PC-3 (cell line): ENCODE results near the gene SP4. TPM values are rescaled to one million over a fixed set of nuclear protein-coding genes. Genes with fewer than 3 reads are reported as not detected.
A peak's percentile ranks its signal among the peaks of the same experiment; 100 is the strongest.

ENCODE experiments used
- ATAC-seq: fragments of 200-7000 bp; cut with Tn5 transposase; 2 replicates; pipeline ENCODE4 v1.9.1; 2020; ENCODE audit warnings: mild to moderate bottlenecking, moderate library complexity
- BruUV-seq: library from RNA; stranded (reverse); fragments of 400-500 nt; replicated peaks from 2 replicates; lab custom pipeline; 2021; lab: Mats Ljungman, UMichigan
- CTCF ChIA-PET: fragments of 300-600 bp; sonication (Branson Sonifier 250); formaldehyde crosslinking; loops from one replicate; lab custom pipeline; 2022; ENCODE audit warnings: antibody characterized with exemption; lab: Charles Lee
- POLR2A ChIA-PET: fragments of 300-600 bp; sonication (Branson Sonifier 250); formaldehyde crosslinking; loops from one replicate; lab custom pipeline; 2022; ENCODE audit warnings: antibody characterized with exemption; ENCODE audit not compliant: unreplicated experiment; lab: Charles Lee
- DNase-seq: peaks from one replicate; pipeline ENCODE4 v3.0.0-alpha.2; 2015
- H2AFZ ChIP-seq: fragments of 300-600 bp; sonication (generic); 2 replicates; pipeline ENCODE4 v1.6.0; 2016; ENCODE audit warnings: antibody characterized with exemption, low read length
- H3F3A ChIP-seq: fragments of 300-600 bp; sonication (generic); one replicate; pipeline ENCODE4 v1.6.0; 2017; ENCODE audit warnings: antibody characterized with exemption, low read length, control low read depth, mild to moderate bottlenecking; ENCODE audit not compliant: unreplicated experiment
- H3K27ac ChIP-seq: fragments of 300-600 bp; sonication (generic); 2 replicates; pipeline ENCODE4 v1.5.1; 2016; ENCODE audit warnings: mild to moderate bottlenecking, low read length
- H3K27me3 ChIP-seq: fragments of 300-600 bp; sonication (generic); 2 replicates; pipeline ENCODE4 v1.6.1; 2016; ENCODE audit warnings: low read length, mixed read lengths
- H3K36me3 ChIP-seq: fragments of 300-600 bp; sonication (generic); 2 replicates; pipeline ENCODE4 v1.6.1; 2016; ENCODE audit warnings: low read depth, mixed run types, low read length, mixed read lengths
- H3K4me1 ChIP-seq: fragments of 300-600 bp; sonication (generic); 2 replicates; pipeline ENCODE4 v1.5.1; 2016; ENCODE audit warnings: low read length; ENCODE audit not compliant: insufficient read depth
- H3K4me2 ChIP-seq: fragments of 300-600 bp; sonication (generic); 2 replicates; pipeline ENCODE4 v1.6.0; 2016; ENCODE audit warnings: low read length
- H3K4me3 ChIP-seq: fragments of 300-600 bp; sonication (generic); 2 replicates; pipeline ENCODE4 v1.5.1; 2016; ENCODE audit warnings: mild to moderate bottlenecking, low read length, mixed read lengths
- H3K79me2 ChIP-seq: fragments of 300-600 bp; sonication (generic); 2 replicates; pipeline ENCODE4 v1.6.1; 2017; ENCODE audit warnings: low read length, mixed read lengths
- H3K9ac ChIP-seq: fragments of 300-600 bp; sonication (generic); 2 replicates; pipeline ENCODE4 v1.6.0; 2016; ENCODE audit warnings: mild to moderate bottlenecking, low read length
- H3K9me2 ChIP-seq: fragments of 300-600 bp; sonication (generic); replicated peaks from 2 replicates; pipeline ENCODE4 v1.6.1; 2016; ENCODE audit warnings: mixed run types, low read length, mixed read lengths
- H3K9me3 ChIP-seq: fragments of 300-600 bp; sonication (generic); 2 replicates; pipeline ENCODE4 v1.6.1; 2016; ENCODE audit warnings: low read length, mixed read lengths
- H4K20me1 ChIP-seq: fragments of 300-600 bp; sonication (generic); 2 replicates; pipeline ENCODE4 v1.6.1; 2016; ENCODE audit warnings: low read length, mixed read lengths
- CTCF ChIP-seq: fragments of 300-600 bp; sonication (generic); conservative IDR thresholded peaks from 2 replicates; pipeline ENCODE4 v1.5.1; 2017; ENCODE audit warnings: antibody characterized with exemption, low read depth, mild to moderate bottlenecking, low read length
- EZH2 ChIP-seq: fragments of 300-600 bp; sonication (generic); IDR thresholded peaks from one replicate; pipeline ENCODE4 v1.6.1; 2017; ENCODE audit warnings: antibody characterized with exemption, mild to moderate bottlenecking, low read length; ENCODE audit not compliant: unreplicated experiment
- EZH2phosphoT487 ChIP-seq: fragments of 300-600 bp; sonication (generic); IDR thresholded peaks from 2 replicates; pipeline ENCODE4 v1.6.1; 2018; ENCODE audit warnings: mild to moderate bottlenecking, antibody characterized with exemption, low read length, borderline replicate concordance
- intact Hi-C: fragments of 100-400 bp; cut with micrococcal nuclease; formaldehyde crosslinking; loops from 2 replicates; pipeline ENCODE4 v1.9.0; 2023
- total RNA-seq: library from RNA; depleted of rRNA; stranded (reverse); fragments of >200 nt; gene quantifications from 2 replicates; pipeline ENCODE4 v1.2.3, GENCODE V29; 2014

The SP4 gene
- total RNA-seq, 1 experiment from 2014 or later: 2.5 TPM

GRCh38 chr7:21547501-21547900 lies 119.6 kb downstream of the SP4 start:
- Histone ChIP-seq H3K9ac (no peak overlapping the region), H2AFZ (no peak overlapping the region), H3K4me1 (peaks cover 30% of the 10 kb centered on the region; the same call in 1 of the 2 replicates), H4K20me1 (no peaks in the 10 kb centered on the region), H3F3A (no peaks in the 10 kb centered on the region), H3K27me3 (peaks cover 37% of the 10 kb centered on the region), H3K36me3 (no peaks in the 10 kb centered on the region), H3K9me3 (no peaks in the 10 kb centered on the region), H3K4me3 (no peak overlapping the region), H3K79me2 (no peaks in the 10 kb centered on the region), H3K9me2 (no peaks in the 10 kb centered on the region), H3K4me2 (peak overlapping the region; percentile 24; the same call in 1 of the 2 replicates), H3K27ac (peak overlapping the region; percentile 51)
- ChIA-PET POLR2A (no interaction called here), CTCF (no interaction called here)
- ATAC-seq (no peak), DNase-seq (peak; percentile 67)
- no peak for TF ChIP-seq CTCF
- TF ChIP-seq EZH2phosphoT487: no peak
- TF ChIP-seq EZH2: no peak
- intact Hi-C loops: no loop called here
- BruUV-seq: no TSS peak

- DNase-seq: peak; percentile 61
- BruUV-seq: no TSS peak
- H3K9me2 ChIP-seq: no peaks in the 10 kb centered on the region
Observed at GRCh38 chr7:21548491-21548890, 120.6 kb downstream of the SP4 start.

More at GRCh38 chr7:21548491-21548890, 120.6 kb downstream of the SP4 start:
- CTCF ChIA-PET: no interaction called here
- Histone ChIP-seq H3F3A (no peaks in the 10 kb centered on the region), H3K36me3 (no peaks in the 10 kb centered on the region), H3K4me1 (peaks cover 25% of the 10 kb centered on the region; the same call in 1 of the 2 replicates), H2AFZ (no peak overlapping the region), H3K27me3 (peaks cover 27% of the 10 kb centered on the region), H3K79me2 (no peaks in the 10 kb centered on the region), H3K9ac (no peak overlapping the region), H3K4me3 (no peak overlapping the region), H3K9me3 (no peaks in the 10 kb centered on the region), H4K20me1 (no peaks in the 10 kb centered on the region), H3K27ac (peak overlapping the region; percentile 51; the same call in 1 of the 2 replicates), H3K4me2 (no peak overlapping the region)
- no peak for ATAC-seq
- TF ChIP-seq EZH2phosphoT487 (no peak), CTCF (no peak), EZH2 (no peak)
- POLR2A ChIA-PET: no interaction called here
- intact Hi-C loops: no loop called here
